Measurements from ENCODE around the gene CCDC134. TPM values are rescaled to one million over a fixed set of nuclear protein-coding genes. Genes with fewer than 3 reads are reported as not detected.

The CCDC134 gene
- polyA plus RNA-seq, 3 donors, result 7.9 to 12.2 (median 11.1) TPM

DNA sequence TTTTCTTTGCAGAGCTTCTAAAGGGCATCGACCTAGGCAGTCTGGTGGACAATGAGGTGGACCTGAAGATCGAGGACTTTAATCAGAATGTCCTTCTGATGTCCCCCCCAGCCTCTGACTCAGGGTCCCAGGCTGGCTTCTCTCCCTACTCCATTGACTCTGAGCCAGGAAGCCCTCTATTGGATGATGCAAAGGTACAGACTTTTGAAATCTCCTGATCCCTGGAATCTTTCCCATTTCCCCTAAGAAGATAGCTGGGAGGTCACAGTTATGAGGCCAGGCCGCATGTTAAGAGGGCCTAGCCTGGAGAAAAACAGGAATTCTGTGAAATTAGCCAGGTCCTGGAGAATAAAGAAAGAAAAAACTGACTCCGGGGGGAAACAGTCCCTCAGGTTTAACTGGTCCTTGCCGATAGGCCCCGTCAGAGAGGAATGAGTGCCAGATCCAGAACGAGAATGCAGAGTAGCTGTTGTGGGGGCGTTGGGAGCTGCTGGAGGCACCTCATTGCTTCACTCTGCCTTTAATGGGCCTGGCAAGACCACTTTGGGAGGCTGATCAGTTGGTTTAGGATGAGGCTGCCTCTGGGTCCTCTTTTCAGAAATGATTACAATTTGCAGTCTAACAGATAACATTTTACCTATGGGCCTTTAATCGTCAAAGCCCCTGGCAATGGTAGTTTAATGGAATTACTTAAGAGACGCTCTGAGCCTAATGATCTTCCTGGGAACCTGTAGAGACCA is 75.2 kb downstream of the CCDC134 start:
- DNase-seq, result no peak

Other genes starting within 250 kb of the CCDC134 start
- 1 to 10 TPM; 7.1 to 8.8 (median 8.3) TPM for gene CSDC2, start 239.7 kb upstream of the CCDC134 start, polyA plus RNA-seq (ENCODE audit: insufficient read length in 3 of 3)
- 10 to 100 TPM; 51.8 to 64.6 (median 59.9) TPM for gene PMM1, start 210.8 kb upstream of the CCDC134 start, polyA plus RNA-seq (ENCODE audit: insufficient read length in 3 of 3)
- gene DESI1, start 179.6 kb upstream of the CCDC134 start, polyA plus RNA-seq (ENCODE audit: insufficient read length in 3 of 3), result 10 to 100 TPM; 25.0 to 34.8 (median 33.4) TPM
- gene XRCC6, start 179.4 kb upstream of the CCDC134 start, polyA plus RNA-seq (ENCODE audit: insufficient read length in 3 of 3), result 100 to 1,000 TPM; 329 to 379 (median 361) TPM
- 100 to 1,000 TPM; 122 to 169 (median 148) TPM for gene SNU13, start 111.8 kb upstream of the CCDC134 start, polyA plus RNA-seq (ENCODE audit: insufficient read length in 3 of 3)
- gene MEI1, start 101.2 kb upstream of the CCDC134 start, polyA plus RNA-seq (ENCODE audit: insufficient read length in 3 of 3), result 1 to 10 TPM; 2.0 to 3.7 (median 2.3) TPM
- 100 to 1,000 TPM; 100 to 116 (median 109) TPM for gene SREBF2, start 32.4 kb downstream of the CCDC134 start, polyA plus RNA-seq (ENCODE audit: insufficient read length in 3 of 3)
- gene SHISA8, start 114.4 kb downstream of the CCDC134 start, polyA plus RNA-seq (ENCODE audit: insufficient read length in 3 of 3), result 1 to 10 TPM in 2 of 3 donors, under 1 TPM in 1; 0.43 to 1.6 (median 1.4) TPM
- 1 to 10 TPM; 1.4 to 3.9 (median 2.7) TPM for gene TNFRSF13C, start 126.1 kb downstream of the CCDC134 start, polyA plus RNA-seq (ENCODE audit: insufficient read length in 3 of 3)
- 10 to 100 TPM; 13.8 to 18.5 (median 18.2) TPM for gene CENPM, start 146.5 kb downstream of the CCDC134 start, polyA plus RNA-seq (ENCODE audit: insufficient read length in 3 of 3)
- 1 to 10 TPM; 5.0 to 8.0 (median 7.5) TPM for gene SEPTIN3, start 168.8 kb downstream of the CCDC134 start, polyA plus RNA-seq (ENCODE audit: insufficient read length in 3 of 3)
- 1 to 10 TPM; 2.8 to 7.7 (median 7.7) TPM for gene WBP2NL, start 198.1 kb downstream of the CCDC134 start, polyA plus RNA-seq (ENCODE audit: insufficient read length in 3 of 3)